Right forelimb (tissue), 1 donor: ENCODE results near the gene CPNE7.

Source experiments
- DNase-seq: peaks from one replicate; pipeline ENCODE4 v3.0.0-alpha.2; 2018

CPNE7 gene

DNA sequence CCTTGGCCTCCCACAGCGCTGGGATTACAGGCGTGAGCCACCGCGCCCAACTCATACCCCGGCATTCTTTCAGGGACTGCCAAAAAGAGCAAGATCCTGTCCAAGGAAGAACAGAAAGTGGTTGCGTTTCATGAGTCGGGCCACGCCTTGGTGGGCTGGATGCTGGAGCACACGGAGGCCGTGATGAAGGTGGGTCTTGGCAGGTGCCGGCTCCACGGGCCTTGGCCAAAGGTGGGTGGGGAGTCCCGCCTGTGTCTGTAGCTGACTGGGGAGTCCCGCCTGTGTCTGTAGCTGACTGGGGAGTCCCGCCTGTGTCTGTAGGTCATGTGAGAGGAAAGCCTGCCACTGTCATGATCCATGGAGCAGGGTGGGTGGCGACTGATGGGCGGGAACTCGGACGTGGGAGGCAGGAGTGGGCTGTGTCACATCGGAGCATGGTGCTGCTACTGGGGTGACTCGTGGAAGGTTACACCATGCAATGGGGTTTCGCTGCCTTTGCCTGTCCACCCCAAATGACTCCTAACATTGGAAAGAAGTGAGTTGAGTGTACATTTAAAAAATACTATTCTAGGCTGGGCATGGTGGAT, 25.0 kb upstream of the CPNE7 start:
- DNase-seq, result no peak

DNA sequence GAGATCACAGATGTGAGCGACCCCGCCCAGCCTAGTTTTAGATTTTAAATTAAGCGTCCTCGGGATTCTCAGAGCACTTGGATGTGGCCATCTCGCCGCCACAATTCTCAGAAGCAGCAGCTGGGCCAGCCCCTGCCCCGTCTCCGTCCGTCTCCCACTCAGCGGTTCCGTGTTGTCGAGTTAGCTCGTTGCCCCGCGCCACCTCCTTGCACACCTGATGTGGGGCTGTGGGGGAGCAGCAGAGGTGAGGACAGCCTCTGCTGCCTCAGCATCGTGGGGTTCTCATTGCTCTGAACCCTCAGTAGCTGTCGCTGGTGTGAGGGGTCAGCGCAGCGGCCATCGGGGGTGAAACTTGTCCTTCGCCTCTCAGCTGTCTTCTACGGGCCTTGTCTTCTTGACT, 23.2 kb upstream of the CPNE7 start:
- no peak for DNase-seq

DNA sequence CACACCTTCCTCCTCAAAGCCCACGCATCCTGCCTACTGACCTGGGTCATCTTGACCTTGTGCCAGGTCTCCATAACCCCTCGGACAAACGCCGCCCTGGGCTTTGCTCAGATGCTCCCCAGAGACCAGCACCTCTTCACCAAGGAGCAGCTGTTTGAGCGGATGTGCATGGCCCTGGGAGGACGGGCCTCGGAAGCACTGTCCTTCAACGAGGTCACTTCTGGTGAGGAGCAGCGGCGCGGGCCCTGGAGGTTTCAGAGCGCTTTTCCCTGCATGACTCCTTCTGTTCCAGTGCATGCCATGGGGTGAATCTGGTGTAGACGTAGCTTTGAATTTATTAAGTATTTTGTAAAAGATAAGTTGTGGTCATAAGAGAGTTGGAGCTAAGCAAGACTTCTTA, 22.6 kb upstream of the CPNE7 start:
- no peak for DNase-seq

DNA sequence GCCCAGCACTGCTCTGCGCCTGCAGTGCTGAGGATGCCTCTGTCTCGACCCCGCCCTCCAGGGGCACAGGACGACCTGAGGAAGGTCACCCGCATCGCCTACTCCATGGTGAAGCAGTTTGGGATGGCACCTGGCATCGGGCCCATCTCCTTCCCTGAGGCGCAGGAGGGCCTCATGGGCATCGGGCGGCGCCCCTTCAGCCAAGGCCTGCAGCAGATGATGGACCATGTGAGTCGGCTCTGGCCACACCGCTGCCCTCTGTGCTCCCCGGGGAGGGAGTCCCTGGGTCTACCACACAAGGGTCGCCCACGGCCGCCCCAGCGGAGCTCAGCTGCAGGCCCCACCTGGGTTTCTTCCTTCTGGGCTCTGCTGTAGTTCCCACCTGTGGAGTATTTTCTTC, 21.8 kb upstream of the CPNE7 start:
- DNase-seq, result no peak

DNA sequence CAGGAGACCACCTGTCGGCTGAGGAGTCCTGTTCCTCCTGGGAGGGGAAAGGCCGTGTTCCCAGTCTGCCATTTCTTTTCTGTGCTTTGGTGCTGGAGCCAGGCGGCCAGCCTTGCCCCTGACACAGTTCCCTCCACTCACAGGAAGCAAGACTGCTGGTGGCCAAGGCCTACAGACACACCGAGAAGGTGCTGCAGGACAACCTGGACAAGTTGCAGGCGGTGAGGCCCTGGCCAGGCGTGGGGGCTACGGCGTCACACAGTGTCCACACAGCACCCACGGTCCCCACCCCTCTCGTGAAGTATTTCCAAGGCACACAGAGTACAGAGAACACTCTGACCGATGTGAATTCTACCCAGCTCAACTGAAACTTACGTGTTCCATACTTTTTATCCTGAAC, 21.2 kb upstream of the CPNE7 start:
- no peak for DNase-seq

- no peak for DNase-seq
These were observed 20.3 kb upstream of the CPNE7 start for GRCh38 chr16:89555265-89555664.

DNA sequence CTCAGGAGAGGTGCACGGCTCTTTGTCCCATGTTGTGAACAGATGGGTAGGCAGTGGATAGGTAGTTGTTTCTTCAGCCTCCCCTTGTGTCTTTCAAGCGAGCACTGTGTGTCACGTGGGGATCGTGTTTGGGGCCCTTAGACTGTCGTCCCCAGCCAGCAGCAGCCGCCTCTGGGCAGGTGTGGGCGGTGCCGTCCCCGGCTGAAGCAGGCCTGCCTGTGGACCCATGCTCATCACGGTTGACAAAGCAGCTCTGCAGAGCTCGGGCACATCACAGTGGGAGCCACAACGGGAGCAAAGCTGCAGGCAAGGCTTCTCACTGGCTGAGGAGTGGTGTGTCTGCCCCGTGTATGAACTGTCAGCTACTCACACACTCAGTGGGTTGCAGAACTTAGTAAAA, 19.8 kb upstream of the CPNE7 start:
- no peak for DNase-seq

DNA sequence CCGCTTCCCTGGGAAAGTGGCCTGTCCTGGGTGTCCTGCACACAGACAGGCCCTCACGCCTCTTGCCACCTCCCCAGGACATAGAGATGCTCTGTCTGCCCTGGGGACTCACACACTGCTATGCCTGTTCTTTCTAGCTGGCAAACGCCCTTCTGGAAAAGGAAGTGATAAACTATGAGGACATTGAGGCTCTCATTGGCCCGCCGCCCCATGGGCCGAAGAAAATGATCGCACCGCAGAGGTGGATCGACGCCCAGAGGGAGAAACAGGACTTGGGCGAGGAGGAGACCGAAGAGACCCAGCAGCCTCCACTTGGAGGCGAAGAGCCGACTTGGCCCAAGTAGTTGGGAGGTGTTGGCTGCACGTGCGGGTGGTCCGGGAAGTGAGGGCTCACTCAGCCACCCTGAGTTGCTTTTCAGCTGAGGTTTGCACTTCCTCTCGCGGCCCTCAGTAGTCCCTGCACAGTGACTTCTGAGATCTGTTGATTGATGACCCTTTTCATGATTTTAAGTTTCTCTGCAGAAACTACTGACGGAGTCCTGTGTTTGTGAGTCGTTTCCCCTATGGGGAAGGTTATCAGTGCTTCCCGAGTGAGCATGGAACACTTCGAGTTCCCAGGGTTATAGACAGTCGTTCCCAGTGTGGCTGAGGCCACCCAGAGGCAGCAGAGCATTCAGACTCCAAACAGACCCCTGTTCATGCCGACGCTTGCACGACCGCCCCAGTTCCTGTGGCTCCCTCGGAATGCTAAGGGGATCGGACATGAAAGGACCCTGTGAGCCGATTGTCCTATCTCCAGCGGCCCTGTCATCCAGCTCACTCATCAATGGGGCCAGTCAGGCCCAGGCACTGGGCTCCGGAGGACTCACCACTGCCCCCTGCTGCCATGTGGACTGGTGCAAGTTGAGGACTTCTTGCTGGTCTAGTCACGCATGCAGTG, 18.5 kb upstream of the CPNE7 start:
- peak; percentile 86 for DNase-seq

DNA sequence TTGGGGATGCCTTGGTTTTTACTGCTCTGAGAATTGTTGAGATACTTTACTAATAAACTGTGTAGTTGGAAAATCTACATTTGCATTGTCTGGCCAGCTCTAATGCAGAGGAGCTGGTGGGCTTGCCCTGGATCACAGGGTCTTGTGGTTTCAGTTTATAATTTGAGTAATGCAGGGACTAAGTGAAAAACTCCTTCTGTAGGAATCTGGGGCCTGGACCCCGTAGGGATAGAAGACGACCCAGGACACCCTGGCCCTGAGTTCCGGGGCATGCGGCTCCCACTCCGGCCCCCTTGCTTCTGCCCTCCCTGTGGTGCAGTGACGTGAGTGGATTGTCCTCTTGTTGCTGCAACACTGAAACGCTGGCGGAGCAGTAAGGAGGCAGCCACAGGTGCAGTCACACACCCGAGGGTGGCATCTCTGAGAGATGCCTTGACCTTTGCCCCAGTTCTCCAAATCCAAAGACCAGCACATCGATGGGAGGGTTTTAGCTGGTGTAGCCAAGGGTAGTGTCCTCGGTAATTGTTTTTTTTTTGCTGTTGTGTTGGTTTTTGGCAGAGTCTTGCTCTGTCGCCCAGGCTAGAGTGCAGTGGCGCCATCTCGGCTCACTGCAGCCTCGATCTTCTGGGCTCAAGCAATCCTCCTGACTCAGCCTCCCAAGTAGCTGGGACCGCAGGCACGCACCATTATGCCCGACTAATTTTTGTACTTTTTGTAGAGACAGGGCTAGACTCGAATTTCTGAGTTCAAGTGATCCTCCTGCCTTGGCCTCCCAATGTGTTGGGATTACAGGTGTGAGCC, 17.7 kb upstream of the CPNE7 start:
- DNase-seq, result no peak

DNA sequence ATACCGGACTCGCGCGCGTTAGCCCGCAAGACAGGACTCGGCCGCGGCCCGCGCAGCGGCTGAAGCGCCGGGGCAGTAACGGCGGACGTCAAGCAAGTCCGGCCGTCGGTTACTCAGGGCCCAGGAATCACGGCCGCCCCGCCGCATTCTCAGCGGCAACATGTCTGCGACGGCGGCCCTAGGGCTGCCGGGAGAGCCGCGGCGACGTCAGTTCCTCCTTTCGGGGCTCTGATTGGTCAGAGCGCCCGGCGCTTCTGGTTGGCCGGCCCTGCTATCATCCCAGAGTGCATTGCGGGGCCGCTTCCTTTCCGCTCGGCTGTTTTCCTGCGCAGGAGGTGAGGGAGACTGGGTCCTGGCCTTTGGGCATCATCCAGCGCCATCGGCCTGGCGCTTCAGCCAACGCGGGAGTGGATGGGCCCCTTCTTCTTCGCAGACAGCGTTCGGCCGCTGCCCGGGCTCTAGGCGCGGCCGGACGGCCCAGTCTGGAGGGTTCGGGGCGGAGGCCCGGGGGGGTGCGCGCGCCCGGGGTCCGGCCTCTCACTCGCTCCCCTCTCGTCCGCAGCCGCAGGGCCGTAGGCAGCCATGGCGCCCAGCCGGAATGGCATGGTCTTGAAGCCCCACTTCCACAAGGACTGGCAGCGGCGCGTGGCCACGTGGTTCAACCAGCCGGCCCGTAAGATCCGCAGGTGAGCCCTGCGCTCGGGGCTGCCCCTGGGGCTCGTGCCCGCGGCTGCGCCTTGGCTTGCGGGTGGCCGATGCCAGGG, 15.0 kb upstream of the CPNE7 start, which contains the start of gene RPL13:
Gene RPL13, plus strand, starts transcription at position 305 of the 764 bp plus-strand sequence. Its CDS starts 278 bp downstream, at position 583.
- DNase-seq, result peak; percentile 95

- no peak for DNase-seq
These were observed 14.2 kb upstream of the CPNE7 start for GRCh38 chr16:89561142-89561883.

DNA sequence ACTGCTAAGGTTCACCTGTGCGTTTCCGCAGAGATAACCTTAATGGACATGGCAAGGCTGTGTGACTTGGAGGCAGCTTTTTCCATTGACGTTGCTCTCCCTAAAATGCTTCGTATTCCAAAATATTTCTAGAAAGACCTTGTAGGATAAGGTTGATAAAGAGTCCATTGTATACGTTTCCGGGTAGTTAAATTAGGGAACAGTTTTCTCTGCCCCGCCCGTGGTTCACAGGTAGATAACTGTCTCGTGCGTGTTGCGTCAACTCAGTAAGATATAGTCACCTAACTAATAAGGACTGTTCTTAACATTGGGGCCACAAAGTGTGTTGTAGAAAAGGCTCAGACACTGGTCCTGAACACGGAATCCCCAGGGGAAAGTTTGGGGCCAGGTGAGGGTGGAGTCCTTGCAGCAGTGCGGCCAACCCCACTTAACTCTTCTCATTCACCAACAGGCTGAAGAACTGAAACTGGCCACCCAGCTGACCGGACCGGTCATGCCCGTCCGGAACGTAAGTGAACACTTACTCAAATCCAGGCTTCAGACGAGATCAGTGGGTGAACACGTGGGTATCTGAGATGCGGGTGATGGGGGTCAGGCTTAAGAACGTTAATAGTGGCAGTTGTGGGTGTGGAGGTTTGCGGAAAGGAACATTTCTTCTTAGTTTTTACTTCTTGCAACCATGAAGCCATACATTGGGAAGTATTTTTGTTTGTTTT, 13.5 kb upstream of the CPNE7 start:
- DNase-seq, result no peak

DNA sequence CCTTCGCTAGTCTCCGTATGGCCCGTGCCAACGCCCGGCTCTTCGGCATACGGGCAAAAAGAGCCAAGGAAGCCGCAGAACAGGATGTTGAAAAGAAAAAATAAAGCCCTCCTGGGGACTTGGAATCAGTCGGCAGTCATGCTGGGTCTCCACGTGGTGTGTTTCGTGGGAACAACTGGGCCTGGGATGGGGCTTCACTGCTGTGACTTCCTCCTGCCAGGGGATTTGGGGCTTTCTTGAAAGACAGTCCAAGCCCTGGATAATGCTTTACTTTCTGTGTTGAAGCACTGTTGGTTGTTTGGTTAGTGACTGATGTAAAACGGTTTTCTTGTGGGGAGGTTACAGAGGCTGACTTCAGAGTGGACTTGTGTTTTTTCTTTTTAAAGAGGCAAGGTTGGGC, 12.6 kb upstream of the CPNE7 start:
- no peak for DNase-seq

DNA sequence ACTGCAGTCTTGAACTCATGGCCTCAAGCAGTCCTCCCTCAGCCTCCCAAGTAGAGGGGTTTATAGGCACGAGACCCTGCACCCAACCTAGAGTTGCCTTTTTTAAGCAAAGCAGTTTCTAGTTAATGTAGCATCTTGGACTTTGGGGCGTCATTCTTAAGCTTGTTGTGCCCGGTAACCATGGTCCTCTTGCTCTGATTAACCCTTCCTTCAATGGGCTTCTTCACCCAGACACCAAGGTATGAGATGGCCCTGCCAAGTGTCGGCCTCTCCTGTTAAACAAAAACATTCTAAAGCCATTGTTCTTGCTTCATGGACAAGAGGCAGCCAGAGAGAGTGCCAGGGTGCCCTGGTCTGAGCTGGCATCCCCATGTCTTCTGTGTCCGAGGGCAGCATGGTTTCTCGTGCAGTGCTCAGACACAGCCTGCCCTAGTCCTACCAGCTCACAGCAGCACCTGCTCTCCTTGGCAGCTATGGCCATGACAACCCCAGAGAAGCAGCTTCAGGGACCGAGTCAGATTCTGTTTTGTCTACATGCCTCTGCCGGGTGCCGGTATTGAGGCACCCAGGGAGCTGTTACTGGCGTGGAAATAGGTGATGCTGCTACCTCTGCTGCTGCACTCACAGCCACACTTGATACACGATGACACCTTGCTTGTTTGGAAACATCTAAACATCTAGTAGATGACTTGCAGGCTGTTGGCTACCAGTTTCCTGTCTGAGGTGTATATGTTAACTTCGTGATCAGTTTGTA, 11.7 kb upstream of the CPNE7 start:
- DNase-seq, result no peak

GRCh38 chr16:89564476-89565255, 10.9 kb upstream of the CPNE7 start:
- DNase-seq, result no peak

- no peak for DNase-seq
These were observed 10.4 kb upstream of the CPNE7 start for GRCh38 chr16:89565256-89565505.

GRCh38 chr16:89565506-89566372, 9.8 kb upstream of the CPNE7 start:
- no peak for DNase-seq

GRCh38 chr16:89567656-89568594, 7.6 kb upstream of the CPNE7 start:
- DNase-seq, result no peak
